Measurements from ENCODE around the gene PDZK1IP1.

GRCh38 chr1:47233186-47233585 is 43.4 kb upstream of the PDZK1IP1 start:
- TF ChIP-seq GATA2 (IDR thresholded peaks at IDR 0.05; ENCODE audit: low read depth, low read length) (no peak), GATA3 (IDR thresholded peaks at IDR 0.05; ENCODE audit: low read depth, low read length) (no peak)
